Type B pancreatic cell (in vitro differentiated cells): ENCODE measurements around the gene NBPF1. TPM values are rescaled to one million over a fixed set of nuclear protein-coding genes. Genes with fewer than 3 reads are reported as not detected.
A peak's percentile ranks its signal among the peaks of the same experiment; 100 is the strongest.
"Not testable (repeated sequence)": the region's sequence is repeated elsewhere in the genome, so short reads cannot be mapped to it uniquely, and the experiment has no call there.

Experiments
- DNase-seq: peaks from one replicate; pipeline ENCODE4 v3.0.0; 2021; ENCODE audit warnings: mixed read lengths; ENCODE audit not compliant: unreplicated experiment; ENCODE audit errors: extremely low spot score
- H3K27ac Mint-ChIP-seq: 2 replicates; pipeline ENCODE4 v1.8.0; 2021; ENCODE audit warnings: mild to moderate bottlenecking, mixed read lengths
- H3K27me3 Mint-ChIP-seq: 2 replicates; pipeline ENCODE4 v1.8.0; 2021; ENCODE audit warnings: mixed read lengths
- H3K36me3 Mint-ChIP-seq: 2 replicates; pipeline ENCODE4 v1.8.0; 2021; ENCODE audit warnings: mixed read lengths
- H3K4me1 Mint-ChIP-seq: one replicate; pipeline ENCODE4 v1.8.0; 2021; ENCODE audit warnings: mixed read lengths; ENCODE audit not compliant: unreplicated experiment
- H3K4me3 Mint-ChIP-seq: 2 replicates; pipeline ENCODE4 v1.8.0; 2021; ENCODE audit warnings: mild to moderate bottlenecking, mixed read lengths
- H3K9me3 Mint-ChIP-seq: 2 replicates; pipeline ENCODE4 v1.8.0; 2021; ENCODE audit warnings: mixed read lengths
- total RNA-seq: library from RNA; stranded (reverse); gene quantifications from 2 replicates; pipeline ENCODE4 v1.2.1, GENCODE V29; 2021; ENCODE audit warnings: low replicate concordance
- TF ChIP-seq, protein P1 (sequence below): fragments of 200-600 bp; sonication (generic); conservative IDR thresholded peaks from 2 replicates; pipeline ENCODE4 v1.5.0; 2021; ENCODE audit warnings: antibody characterized with exemption, mild to moderate bottlenecking

Gene NBPF1
- total RNA-seq, 1 donor from 2014 or later = 97.5 TPM

DNA sequence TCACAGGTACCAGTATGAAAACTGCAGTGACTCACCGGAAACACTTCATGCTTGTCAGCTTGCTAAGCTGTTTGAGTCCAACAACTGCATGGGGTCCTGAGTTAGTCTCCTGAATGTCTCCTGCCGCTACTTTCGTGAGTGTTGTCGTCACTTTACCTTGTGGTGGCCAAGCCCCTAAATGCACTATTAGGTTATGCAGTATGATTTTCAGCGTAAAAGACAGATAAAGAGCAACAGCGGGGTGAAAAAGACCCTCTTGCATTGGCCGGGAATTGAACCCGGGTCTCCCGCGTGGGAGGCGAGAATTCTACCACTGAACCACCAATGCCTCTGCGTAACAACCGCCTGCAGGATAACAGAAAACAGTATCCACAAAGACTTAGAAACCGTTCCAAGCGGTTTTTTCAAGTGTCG, 67.7 kb downstream of the NBPF1 start:
- H3K27ac Mint-ChIP-seq = peak overlapping the region; percentile 90
- H3K9me3 Mint-ChIP-seq, H3K36me3 Mint-ChIP-seq, H3K4me1 Mint-ChIP-seq, DNase-seq: not testable (repeated sequence)
- H3K4me3 Mint-ChIP-seq = peak overlapping the region; percentile 82
- peaks cover 22% of the 10 kb centered on the region for H3K27me3 Mint-ChIP-seq

DNA sequence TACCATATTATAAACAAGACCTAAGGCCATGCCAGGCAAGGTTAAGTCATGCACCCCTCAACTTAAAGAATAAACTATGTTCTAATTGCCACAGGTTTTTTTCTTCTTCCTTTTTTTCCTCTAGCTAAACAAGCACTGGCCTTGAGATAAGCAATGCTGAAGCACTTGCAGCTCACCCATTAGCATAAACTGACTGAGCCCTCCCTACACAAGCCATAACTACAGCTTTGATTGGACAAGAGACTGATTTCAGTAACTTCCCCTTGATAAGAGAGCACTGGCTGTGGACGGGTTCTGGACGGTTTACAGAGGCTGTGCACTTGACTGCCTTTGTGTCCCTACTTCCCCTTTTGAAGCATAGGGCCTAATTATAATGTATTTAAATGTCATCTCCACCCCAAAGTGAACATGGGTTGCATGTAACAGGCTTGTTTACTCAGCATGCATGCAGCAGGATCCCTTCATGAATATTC, 72.9 kb downstream of the NBPF1 start:
- H3K4me1 Mint-ChIP-seq, H3K27ac Mint-ChIP-seq, DNase-seq, H3K9me3 Mint-ChIP-seq, H3K36me3 Mint-ChIP-seq, H3K4me3 Mint-ChIP-seq: not testable (repeated sequence)
- H3K27me3 Mint-ChIP-seq = peaks cover 22% of the 10 kb centered on the region

DNA sequence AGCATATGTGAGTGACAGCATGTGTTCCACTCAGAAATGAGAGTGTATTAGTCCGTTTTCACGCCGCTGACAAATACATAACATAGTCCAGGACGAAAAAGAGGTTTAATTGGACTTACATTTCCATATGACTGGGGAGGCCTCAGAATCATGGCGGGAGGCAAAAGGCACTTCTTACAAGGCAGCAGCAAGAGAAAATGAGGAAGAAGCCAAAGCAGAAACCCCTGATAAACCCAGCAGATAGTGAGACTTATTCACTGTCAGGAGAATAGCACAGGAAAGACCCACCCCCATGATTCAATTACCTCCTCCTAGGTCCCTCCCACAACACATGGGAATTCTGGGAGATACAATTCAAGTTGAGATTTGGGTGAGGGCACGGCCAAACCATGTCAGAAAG, 75.8 kb downstream of the NBPF1 start:
- H3K27ac Mint-ChIP-seq, H3K4me1 Mint-ChIP-seq, H3K36me3 Mint-ChIP-seq, DNase-seq, H3K4me3 Mint-ChIP-seq, H3K9me3 Mint-ChIP-seq: not testable (repeated sequence)
- peaks cover 39% of the 10 kb centered on the region for H3K27me3 Mint-ChIP-seq

- not testable (repeated sequence) for H3K27ac Mint-ChIP-seq, H3K4me3 Mint-ChIP-seq, H3K36me3 Mint-ChIP-seq, H3K9me3 Mint-ChIP-seq, DNase-seq, H3K4me1 Mint-ChIP-seq
- peaks cover 47% of the 10 kb centered on the region for H3K27me3 Mint-ChIP-seq
These were observed 76.6 kb downstream of the NBPF1 start for GRCh38 chr1:16536796-16537195.

DNA sequence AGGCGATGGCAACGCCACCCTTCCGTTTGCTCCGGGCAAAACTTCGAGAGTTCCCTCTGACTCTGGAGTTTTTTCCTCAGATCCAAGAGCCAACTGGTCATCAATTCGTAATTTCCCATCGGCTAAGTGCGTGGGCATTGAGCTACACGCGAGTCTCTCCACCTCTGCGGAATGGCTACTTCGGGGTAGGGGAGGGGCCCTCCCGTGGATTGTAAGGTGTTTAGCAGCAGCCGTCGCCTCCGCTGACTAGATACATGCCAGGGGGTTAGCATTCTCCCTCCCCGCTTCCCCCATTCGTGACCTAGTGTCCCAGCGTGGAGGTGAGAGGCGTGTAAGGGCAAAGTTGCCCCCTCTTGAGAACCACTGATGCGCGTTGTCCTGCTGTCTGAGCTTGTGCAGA, 77.5 kb downstream of the NBPF1 start:
- H3K4me3 Mint-ChIP-seq, H3K4me1 Mint-ChIP-seq, DNase-seq, H3K9me3 Mint-ChIP-seq, H3K36me3 Mint-ChIP-seq, H3K27ac Mint-ChIP-seq: not testable (repeated sequence)
- peaks cover 50% of the 10 kb centered on the region for H3K27me3 Mint-ChIP-seq

DNA sequence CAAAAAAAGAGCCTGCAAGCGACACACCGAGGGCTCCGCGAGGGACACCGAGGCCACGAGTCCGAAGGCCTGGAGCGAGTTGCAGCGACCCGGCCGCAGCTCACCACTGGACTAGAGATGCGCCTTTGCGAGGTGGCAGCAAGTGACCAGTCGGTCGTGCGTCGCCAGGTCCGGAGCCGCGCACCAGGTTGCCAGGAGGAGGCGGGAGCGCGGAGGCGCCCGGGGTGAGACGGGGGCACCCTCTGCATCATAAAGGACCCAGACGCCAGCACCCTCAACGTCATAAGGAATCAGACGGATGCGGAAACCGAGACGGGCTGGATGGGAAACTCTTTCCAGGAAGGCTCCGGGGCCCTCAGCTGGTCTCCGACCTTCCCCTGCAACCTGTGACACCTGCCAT, 77.9 kb downstream of the NBPF1 start:
- peaks cover 50% of the 10 kb centered on the region for H3K27me3 Mint-ChIP-seq

GRCh38 chr1:16534829-16535456, 78.4 kb downstream of the NBPF1 start:
- H3K36me3 Mint-ChIP-seq, H3K9me3 Mint-ChIP-seq, H3K4me1 Mint-ChIP-seq: not testable (repeated sequence)
- peak; percentile 85 for DNase-seq
- peaks cover 49% of the 10 kb centered on the region for H3K27me3 Mint-ChIP-seq
- H3K4me3 Mint-ChIP-seq = peak overlapping the region; percentile 90
- peak overlapping the region; percentile 69 for H3K27ac Mint-ChIP-seq

More for the DNA sequence above, 77.9 kb downstream of the NBPF1 start:
- peak overlapping the region; percentile 90 for H3K4me3 Mint-ChIP-seq
- not testable (repeated sequence) for H3K9me3 Mint-ChIP-seq, DNase-seq, H3K4me1 Mint-ChIP-seq, H3K27ac Mint-ChIP-seq, H3K36me3 Mint-ChIP-seq

DNA sequence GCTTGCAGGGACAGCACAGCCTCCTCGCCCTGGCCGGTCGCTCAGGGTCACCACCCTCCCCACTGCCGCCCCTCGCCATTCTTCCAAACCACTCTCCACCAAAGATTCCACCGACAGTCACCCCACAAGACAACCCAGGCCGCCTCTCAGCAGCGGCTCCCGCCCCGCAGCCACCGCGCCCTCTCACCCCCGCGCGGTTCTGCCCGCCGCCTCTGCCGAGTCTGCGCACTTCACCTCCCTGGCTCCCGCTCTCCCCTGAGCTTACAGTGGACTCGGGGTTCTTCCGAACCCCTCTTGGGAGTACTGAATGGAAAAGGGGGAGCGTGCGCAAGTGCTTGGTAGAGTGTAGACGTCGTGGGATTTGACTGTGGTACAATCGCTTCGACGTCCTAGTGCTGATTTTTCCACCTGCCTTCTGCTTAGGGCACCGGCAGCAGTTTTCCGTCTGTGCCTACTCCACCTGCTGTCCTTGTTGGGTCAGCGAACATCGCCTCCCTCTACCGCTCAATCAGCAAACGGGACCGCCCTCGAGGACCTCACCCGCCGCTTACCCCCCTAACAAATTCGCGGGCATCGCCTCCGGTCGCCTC, 79.0 kb downstream of the NBPF1 start:
- H3K4me1 Mint-ChIP-seq, H3K9me3 Mint-ChIP-seq, DNase-seq, H3K27ac Mint-ChIP-seq, H3K36me3 Mint-ChIP-seq: not testable (repeated sequence)
- Mint-ChIP-seq H3K4me3 (peak overlapping the region; percentile 90), H3K27me3 (peaks cover 49% of the 10 kb centered on the region)

- H3K4me1 Mint-ChIP-seq, H3K36me3 Mint-ChIP-seq, DNase-seq, H3K9me3 Mint-ChIP-seq, H3K27ac Mint-ChIP-seq: not testable (repeated sequence)
- Mint-ChIP-seq H3K4me3 (peak overlapping the region; percentile 77), H3K27me3 (peaks cover 53% of the 10 kb centered on the region)
- TF ChIP-seq, protein P1, sequence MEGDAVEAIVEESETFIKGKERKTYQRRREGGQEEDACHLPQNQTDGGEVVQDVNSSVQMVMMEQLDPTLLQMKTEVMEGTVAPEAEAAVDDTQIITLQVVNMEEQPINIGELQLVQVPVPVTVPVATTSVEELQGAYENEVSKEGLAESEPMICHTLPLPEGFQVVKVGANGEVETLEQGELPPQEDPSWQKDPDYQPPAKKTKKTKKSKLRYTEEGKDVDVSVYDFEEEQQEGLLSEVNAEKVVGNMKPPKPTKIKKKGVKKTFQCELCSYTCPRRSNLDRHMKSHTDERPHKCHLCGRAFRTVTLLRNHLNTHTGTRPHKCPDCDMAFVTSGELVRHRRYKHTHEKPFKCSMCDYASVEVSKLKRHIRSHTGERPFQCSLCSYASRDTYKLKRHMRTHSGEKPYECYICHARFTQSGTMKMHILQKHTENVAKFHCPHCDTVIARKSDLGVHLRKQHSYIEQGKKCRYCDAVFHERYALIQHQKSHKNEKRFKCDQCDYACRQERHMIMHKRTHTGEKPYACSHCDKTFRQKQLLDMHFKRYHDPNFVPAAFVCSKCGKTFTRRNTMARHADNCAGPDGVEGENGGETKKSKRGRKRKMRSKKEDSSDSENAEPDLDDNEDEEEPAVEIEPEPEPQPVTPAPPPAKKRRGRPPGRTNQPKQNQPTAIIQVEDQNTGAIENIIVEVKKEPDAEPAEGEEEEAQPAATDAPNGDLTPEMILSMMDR = peak; percentile 32
These were observed 81.0 kb downstream of the NBPF1 start for GRCh38 chr1:16532235-16532991.

DNA sequence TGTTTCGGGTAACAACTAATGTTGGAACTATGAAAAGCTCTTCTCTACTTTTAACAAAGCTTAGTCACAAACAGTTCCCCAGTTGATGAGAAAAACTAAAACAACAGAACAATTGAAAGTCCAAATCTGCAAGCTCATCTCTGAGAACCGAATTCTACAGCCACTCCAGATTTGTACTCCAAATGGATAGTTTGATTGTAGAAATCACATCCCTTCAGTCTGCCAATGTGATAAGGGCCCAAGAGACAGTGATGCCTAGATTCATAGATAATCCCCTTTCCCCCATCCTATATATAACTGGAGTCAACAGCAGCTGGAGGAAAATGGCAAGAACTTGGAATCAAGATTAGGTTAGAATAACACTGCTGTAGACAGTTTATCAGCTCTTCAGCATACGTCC, 85.0 kb downstream of the NBPF1 start:
- not testable (repeated sequence) for H3K4me1 Mint-ChIP-seq, H3K36me3 Mint-ChIP-seq, DNase-seq, H3K4me3 Mint-ChIP-seq, H3K9me3 Mint-ChIP-seq, H3K27ac Mint-ChIP-seq
- H3K27me3 Mint-ChIP-seq = peaks cover 48% of the 10 kb centered on the region

DNA sequence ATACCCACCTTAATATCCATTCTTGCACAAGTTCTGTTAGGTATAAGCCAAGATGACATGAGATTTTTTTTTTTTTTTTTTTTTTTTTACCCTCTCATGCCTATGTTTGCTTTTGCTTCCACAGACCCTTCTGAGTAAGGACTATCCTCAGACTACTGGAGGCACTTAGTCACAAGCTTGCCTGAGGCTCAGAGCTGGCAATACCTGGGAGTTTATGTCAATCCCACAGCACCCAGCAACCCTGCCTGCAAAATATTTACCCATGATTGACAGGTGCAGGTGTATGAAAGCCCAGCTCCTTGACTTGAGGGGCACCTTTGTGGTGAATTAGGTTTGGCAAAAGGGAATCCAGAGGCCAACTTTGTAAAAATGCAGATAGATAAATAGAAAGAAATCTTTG, 87.6 kb downstream of the NBPF1 start:
- DNase-seq, H3K27ac Mint-ChIP-seq, H3K36me3 Mint-ChIP-seq, H3K4me1 Mint-ChIP-seq, H3K4me3 Mint-ChIP-seq, H3K9me3 Mint-ChIP-seq: not testable (repeated sequence)
- H3K27me3 Mint-ChIP-seq = peaks cover 53% of the 10 kb centered on the region

DNA sequence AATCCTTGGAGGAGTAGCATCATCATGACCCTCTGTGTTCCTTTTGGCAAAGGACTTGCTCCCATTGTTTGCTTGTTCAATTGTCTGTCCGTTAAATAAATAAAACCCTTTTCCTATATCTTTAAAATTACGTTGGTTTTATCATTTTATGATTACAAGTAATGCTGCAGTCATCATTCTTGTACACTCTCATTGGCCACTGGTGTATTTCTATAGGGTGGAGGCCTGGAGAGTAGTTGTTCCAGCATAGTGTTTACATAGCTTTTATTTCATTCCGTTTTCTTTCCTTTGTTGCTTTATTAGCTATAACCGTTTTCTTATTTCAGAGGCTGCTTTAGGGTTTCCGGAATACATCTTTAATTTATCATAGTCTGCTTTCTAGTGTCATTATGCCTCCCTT, 91.7 kb downstream of the NBPF1 start:
- not testable (repeated sequence) for H3K36me3 Mint-ChIP-seq, H3K9me3 Mint-ChIP-seq, H3K27ac Mint-ChIP-seq, DNase-seq, H3K4me3 Mint-ChIP-seq
- peaks cover 14% of the 10 kb centered on the region for H3K4me1 Mint-ChIP-seq
- H3K27me3 Mint-ChIP-seq = peaks cover 83% of the 10 kb centered on the region
